NCI-H1417 treated with DMSO at 0.1 percent for 48 hours (cell line): ENCODE results near the gene PLA1A.
"Not testable (repeated sequence)": the region's sequence is repeated elsewhere in the genome, so short reads cannot be mapped to it uniquely, and the experiment has no call there.

Experiments used
- DNase-seq: peaks from one replicate; lab custom pipeline; 2025; lab: John Stamatoyannopoulos, UW

Gene PLA1A

DNA sequence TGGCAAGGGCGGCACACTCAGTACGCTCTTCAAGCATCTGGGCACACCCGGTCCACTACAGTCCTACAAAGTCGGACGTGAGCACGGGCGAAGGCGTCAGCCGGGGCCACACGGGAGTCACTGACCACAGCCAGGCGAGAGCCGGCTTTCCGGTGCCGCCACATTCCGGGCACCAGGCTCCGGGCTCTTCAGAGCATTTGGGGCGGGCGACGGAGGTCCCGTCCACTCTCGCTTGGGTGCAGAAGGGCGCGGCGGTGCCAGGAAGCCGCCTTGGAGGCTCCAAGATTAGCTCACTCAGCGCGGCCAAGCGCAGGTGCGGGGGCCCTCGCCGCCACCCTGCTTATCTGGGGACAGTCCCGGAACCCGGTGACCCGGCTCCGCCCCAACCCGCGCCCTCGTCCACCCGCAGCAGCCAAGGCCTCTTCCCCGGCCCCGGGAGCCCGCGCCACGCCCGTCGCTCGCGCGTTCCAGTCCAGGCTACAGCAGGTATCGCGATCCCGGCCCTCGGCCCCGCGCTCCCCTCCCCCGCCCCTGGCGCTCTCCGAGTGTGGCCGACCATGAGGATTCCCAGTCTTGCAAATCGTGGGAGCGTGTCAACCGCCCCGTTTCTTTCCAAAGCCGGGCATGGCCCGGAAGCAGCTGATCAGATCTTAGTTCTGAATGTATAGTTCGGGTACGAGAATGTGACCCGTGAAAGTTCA is 18.2 kb upstream of the PLA1A start, which contains the start of gene ADPRH:
Gene ADPRH, plus strand, starts transcription at position 127 of the 701 bp plus-strand sequence. CDS start 2,678 bp downstream, outside the sequence.
- no peak for DNase-seq

DNA sequence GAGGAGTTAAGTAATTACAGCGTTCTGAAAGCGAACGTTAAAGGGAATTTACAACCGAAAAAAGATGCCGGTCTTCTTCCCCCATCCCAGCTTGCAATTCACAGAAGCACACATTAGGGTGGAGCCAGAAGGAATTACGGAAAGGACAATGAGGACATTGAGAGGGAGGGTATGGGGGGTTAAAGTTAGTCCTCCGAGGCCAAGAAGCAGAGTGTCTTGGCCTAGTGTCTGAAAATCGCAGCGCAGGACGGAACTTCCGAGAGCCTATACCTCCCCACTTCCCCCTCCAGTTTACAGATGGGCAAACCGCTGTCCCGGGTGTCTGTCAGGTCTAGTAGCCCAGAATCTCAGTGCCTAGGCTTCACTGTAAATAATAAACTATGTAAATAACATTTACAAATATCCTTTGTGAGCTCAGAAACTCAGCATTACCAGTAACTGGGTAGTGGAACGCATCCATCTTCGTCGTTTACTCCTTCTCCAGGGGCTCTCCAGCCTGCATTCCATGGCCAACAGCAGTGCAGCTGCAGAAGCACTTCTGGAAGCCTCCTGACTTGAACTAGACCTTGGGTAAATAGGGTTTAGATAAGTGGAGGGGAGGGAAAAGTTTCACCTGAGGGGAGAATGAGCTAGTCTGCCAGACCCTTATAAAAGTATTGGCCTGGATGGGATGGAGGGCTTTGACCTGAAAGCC is 17.5 kb upstream of the PLA1A start:
- DNase-seq, result no peak

DNA sequence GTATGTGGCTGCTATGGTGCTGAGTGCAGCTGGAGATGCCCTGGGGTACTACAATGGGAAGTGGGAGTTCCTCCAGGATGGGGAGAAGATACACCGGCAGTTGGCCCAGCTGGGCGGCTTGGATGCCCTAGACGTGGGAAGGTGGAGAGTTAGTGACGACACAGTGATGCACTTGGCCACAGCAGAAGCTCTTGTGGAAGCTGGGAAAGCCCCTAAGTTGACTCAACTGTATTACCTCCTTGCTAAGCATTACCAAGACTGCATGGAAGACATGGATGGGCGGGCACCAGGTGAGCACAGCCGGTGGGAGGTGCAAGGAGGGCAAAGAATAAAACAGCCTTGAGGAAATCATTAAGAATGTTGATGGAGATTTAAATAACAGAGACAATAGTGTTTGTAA is 15.5 kb upstream of the PLA1A start:
- DNase-seq, result no peak

DNA sequence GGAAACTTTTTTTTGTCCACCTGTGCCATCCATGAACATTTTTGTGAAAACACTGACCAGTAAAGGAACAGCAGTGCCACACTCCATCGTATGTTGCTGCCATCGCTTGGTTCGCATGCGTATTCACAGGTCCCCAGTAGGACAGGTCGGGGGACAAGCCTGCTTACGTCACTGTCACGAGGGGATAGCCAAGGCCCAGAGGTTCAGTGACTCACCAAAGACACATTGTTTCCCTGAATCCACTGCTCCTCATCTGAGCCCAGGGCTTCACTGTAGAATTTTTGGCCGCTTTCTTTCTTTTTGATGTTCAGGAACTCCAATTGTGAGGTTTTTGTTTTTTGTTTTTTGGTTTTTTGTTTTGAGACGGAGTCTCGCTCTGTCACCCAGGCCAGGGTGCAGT is 12.5 kb upstream of the PLA1A start:
- DNase-seq, result no peak

DNA sequence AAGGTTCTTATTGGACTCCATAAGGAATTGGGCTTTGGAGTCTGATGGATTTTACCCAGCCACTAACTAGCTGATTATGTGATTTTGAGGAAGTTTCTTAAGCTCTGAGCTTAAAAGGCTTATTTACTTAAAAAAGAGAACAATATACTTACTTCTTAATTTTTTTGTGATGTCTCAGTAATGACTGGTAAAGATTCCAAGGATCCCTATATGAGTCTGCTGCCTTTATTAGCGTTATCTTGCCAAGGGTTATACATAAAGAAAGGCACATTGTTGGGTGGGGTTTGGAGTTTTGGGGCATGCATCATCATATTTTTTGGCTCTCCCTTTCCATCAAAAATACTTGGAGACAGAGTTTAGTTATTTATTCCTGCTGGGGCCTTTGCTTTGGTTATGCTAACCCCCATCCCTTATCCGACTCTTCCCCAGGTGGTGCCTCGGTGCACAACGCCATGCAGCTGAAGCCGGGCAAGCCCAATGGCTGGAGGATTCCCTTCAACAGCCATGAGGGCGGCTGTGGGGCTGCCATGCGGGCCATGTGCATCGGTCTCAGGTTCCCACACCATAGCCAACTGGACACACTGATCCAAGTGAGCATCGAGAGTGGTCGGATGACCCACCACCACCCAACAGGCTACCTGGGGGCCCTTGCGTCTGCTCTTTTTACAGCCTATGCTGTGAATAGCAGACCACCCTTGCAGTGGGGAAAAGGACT is 11.7 kb upstream of the PLA1A start:
- no peak for DNase-seq

DNA sequence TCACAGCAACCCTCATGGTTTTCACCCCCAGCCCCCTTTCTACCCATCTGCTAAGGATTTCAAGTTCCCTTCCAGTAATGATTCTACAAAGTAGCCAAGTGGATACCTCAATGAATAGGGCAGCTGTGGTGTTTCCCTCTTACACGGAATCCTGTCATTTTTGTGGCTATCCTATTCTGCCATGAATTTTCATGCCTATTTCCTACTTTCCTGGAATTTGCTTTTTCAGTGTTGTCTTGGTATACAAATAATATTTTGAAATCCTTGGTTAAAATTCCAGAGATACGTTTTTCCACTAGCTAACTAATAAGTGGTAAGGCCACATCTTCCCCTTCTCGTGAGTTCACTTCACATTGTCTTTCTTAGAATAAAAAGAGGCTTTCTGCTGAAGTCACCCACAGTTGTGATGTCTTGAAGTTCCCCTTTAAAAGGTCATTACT is 10.9 kb upstream of the PLA1A start:
- DNase-seq, result no peak

DNA sequence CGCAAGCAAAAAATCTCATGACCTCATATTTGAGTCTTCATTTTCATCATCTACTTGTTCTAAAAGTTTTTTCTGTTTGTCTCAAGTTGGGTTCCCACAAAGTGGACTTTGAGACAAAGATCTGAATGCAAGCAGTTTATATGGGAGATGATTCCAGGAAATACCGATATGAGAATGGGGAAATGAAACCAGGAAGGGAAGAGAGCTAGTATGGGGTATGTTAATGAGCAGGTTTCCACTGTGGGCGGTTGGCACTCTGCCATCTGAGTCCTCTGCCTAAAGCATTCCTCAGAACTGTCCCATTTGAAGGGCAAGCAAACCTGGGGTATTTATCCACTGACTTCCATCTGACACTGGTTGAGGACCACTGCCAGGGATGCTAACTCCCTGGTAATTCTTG is 9.6 kb upstream of the PLA1A start:
- DNase-seq, result no peak

DNA sequence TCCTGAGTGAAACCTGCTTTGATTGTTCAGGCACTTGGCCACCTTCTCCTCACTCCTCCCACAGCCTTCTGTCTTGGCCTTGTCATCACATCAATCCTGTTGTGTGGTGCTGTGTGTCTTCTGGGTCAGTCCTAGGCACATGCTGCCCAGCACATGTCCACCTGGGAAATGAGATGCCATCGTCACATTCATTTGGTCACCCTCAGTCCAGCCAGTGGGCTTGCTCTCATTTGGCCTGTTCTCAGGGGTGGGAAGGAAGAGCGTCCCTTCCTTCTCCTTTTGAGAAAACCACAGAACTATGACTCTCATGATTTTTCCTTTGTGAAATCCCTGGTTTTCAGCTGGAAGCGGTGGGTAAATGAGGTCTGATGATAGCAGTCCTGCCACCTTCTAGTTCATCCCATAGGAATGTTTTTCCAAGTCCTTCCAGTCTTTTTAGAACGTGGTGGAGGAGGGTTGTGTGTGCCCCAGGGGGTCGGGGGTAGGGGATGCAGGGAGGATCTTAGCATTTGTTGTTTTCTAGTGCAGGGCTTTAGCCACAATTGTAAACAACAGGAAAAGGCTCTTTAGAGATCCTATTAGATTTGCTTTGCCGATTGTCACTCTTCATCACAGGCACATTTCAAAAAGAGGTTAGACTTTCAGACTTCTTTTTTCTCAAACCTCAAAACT is 8.4 kb upstream of the PLA1A start:
- no peak for DNase-seq

DNA sequence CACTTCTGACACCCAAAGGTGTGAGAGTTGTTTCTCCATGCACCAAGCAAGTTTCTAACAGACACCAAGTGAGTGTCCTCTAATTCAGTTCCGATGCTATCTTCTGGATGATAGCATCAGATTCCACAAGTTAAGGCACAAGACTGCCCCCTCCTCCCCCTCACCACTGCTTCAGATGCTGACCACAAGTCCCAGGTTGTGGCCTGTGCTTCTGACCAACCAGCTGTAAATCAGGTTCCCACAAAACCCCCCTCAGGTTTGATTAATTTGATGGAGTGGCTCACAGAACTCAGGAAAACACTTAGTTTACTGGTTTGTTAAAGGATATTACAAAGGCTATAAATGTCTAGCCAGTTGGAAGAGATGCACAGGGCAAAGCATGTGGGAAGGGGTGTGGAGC is 7.0 kb upstream of the PLA1A start:
- no peak for DNase-seq

DNA sequence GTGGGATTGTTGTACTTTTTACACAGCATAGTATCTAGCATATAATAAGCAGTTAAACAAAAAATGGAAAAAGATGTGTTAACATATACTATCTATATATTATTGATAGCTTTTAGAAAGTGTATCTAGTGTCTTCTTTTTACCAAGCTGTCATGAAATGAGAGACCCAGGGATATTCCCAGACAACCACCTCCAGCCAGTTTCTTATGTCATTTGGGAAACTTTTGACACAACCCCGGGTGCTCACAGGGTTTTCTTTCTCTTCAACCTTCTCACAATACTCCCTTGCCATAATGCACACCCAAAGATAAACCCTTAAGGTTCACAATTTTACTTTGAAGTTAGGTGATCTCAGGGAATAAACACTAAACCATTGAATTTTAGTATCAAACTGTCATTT is 4.8 kb upstream of the PLA1A start:
- no peak for DNase-seq

DNA sequence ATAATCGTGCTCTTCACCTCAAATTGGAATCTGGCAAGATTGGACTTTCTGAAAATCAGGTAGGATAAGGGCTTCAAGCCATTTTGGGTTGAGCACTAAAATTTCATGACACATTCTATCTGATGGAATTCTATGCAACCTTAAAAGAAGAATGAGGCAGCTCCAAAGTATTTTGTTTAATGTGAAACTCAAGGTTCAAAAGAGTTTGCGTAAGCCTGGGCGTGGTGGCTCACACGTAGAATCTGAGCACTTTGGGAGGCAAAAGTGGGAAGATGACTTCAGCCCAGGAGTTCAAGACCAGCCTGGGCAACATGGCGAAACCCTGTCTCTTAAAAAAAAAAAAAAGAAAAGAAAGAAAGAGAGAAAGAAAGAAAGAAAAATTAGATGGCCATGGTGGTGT is 3.6 kb upstream of the PLA1A start:
- DNase-seq, result no peak

DNA sequence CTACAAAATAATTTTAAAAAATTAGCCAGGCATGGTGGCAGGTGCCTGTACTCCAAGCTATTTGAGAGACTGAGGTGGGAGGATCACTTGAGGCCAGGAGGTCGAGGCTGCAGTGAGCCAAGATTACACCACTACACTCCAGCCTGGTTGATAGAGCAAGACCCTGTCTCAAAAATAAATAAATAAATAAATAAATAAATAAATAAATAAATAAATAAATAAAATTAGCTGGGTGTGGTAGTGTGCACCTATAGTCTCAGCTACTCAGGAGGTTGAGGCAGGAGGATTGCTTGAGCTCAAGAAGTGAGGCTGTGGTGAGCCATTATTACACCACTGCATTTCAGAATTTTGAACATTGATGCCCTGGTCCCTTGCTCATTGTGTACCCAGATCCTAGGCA is 2.8 kb upstream of the PLA1A start:
- not testable (repeated sequence) for DNase-seq

DNA sequence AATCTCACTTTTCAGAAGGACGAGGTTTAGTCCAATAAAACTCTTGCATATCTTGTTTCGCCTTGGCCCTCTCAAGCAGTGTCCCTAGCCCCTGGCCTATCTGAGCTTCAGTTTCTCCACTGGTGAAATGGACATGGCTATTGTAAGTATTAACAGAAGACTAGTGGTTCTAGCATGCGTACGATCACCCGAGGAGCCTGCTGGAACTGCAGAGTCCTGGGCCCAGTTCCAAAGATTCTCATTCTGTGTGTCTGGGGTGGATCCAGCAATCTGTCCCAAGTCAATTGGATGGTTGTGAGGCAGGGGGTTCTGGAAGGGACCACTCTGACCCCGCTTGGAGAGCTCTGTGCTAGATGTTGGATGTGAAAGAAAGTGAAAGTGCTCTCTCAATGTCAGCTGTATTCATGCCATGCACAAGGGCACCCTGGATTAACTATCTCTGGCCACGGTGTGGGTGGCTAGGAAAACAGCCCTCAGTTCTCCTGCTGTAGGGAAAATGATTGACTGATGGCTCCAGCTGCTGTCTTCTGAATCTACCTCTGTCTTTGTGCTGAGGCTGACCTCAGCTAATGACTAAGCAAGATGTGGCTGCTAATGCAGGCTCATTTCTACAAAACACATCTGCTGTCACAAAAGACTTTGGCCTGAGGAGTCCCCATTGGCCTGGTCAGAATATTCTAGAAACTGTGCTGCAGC is 1.9 kb upstream of the PLA1A start:
- no peak for DNase-seq

DNA sequence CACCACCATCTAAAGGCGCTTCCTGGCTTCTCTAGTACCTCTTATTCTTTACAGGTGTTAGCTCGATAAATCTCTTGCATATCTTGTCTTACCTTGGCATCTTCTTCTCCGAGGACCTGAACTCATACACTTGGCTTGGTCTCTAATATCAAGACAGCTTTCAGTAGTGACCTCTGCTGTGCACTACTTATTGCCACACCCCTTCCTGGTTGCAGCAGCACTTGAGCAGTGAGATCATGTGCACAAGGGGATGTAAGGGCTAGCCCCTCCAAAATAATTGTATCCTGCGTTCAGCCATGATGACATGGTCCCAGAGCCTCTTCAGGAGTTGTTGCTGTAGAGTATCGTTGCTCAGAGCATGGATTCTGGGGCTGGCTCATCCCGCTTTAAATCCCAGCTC is 1.3 kb upstream of the PLA1A start:
- no peak for DNase-seq

DNA sequence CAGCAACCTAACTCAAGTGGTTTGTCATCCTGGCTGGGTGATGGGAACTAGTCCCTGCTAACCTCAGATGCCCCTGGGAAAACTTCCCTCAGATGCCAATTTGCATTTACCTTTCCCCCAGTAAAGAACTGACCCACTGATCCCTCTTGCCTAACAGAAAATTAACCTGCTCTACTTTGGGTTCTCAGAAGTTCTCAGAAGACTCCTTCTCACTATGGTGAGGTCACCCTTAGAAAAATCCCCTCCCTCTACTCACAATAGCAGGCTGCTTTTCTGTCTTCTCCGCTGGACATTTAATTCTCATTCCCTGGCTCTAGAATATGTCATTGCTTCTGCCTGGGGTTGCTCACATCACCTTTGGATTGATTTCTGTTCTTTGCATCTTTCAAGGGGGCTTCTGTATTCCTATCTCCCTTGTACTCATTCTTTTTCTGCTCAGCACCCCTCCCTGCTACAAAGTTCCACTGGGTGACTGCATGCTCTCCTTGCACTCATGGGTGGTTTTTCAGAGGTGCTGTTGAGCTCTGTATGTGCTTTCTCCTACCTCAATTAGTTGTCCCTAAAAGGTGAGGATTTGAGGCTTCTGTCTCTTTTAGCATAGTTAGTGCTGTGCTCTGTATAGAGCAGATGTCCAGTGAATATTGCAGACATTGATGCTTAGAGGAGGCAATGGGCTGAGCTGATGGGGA is 869 bp downstream of the PLA1A start:
- no peak for DNase-seq

DNA sequence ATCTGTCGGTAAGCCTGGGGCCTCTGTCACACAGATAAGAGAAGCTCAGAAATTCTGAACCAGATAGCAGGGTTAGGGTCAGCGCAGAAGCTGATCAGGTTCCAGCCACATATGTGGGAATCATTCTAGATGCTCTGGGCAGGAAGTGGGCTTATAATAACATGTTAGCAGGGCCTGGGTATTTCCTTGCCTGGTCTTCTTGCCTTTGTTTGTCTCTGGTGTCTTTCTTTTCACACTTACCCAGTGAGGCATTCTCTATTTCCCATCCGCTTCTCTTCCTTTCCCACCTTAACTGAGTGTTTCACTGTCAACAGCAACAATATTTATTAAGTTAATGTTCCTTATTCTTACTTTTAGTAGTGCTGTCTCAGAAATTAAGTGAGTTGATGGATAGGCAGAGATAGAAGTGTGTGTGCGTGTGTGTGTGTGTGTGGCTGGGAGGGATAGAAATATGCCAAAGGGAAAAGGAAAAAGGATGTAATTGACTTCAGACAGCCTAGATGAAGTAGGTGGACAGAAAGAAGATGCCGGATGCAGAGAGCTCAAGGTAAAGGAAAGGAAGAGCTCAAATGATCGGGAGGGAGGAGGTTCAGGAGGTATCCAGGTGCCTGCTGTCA is 2.0 kb downstream of the PLA1A start:
- DNase-seq, result no peak

DNA sequence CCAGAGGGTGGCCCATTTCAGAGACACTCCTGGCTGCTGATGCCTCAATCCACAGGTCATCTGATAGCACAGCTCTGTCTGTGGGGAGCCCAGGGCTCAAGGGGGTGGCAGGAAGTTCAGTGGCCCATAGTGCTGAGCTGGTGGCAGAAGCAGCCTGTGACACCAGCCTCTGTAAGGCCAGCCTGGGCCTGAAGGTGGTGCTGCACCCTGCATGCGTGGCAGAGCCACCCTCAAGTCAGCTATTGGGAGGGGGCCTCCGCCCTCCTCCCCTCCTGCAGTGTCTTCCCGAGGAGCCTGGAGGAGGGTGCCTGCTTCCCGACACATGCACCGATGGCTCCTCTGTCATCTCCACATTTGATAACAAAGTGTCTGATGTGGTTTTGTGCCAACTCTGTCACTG is 3.0 kb downstream of the PLA1A start:
- no peak for DNase-seq

DNA sequence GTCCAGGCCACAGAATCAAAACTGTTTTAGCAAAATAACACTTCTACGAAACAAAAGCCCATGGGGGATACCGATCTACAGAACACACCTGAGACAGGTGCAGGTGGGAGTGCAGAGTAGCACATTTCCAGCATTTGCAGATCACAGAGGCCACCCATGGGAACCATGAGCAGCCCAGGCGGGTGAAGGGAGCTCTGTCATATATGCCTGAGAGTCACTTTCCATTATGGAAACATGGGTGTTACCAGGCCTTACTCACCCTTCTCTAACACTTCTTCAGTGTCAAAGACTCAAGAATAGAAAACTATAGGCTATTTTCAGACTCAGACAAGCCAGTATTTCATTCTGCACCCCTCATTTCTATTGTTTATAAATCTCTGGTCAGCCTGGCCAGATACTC is 3.5 kb downstream of the PLA1A start:
- no peak for DNase-seq

DNA sequence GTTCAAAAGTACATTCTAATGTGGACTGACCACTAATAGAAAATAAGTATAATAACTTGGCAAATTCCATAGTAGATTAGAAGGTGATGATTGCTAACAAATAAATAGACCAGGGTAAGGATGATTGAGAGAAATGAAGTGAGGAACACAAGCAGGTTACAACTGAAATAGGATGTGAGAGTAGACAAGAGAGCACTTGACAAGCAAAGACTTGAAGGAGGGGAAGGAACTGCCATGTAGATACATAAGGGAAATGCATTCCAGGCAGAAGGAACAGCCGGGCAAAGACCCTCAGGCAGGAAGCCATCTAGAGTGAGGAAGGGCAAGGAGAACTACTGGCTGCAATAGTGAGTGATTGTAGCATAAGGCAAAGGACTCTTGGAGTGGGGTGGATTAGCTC is 5.0 kb downstream of the PLA1A start:
- DNase-seq, result no peak

DNA sequence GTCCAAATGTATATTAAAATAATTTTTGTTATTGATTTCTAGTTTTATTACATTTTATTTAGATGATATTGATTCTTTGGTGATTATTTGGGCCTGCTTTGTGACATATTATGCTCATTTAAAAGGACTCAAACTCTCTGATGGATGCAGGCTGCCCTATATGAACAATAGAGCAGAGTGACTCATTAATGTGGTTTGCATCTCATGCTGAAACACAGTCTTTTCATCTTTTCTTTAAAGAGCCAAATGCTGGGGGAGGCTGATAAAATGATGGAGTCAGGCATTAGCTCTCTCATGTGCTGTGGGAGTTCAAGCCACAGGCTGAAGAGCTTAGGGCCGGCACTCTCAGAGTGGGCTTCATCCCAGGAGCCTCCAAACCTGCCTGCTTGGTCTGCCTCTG is 7.2 kb downstream of the PLA1A start:
- DNase-seq, result no peak
